ENCODE data around the gene CRYBA2.

CRYBA2 gene, protein sequence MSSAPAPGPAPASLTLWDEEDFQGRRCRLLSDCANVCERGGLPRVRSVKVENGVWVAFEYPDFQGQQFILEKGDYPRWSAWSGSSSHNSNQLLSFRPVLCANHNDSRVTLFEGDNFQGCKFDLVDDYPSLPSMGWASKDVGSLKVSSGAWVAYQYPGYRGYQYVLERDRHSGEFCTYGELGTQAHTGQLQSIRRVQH

GRCh38 chr2:218993345-218994315, at the start of gene CRYBA2:
Gene CRYBA2 (minus strand): TSS chr2:218993422. CDS start chr2:218993176, 246 bp downstream.
- in situ Hi-C loops (cut with MboI; ENCODE audit: low sequenced_read_pairs): no loop called here

GRCh38 chr2:219042750-219043149, 49.5 kb upstream of the CRYBA2 start:
- in situ Hi-C loops (cut with MboI; ENCODE audit: low sequenced_read_pairs): no loop called here

DNA sequence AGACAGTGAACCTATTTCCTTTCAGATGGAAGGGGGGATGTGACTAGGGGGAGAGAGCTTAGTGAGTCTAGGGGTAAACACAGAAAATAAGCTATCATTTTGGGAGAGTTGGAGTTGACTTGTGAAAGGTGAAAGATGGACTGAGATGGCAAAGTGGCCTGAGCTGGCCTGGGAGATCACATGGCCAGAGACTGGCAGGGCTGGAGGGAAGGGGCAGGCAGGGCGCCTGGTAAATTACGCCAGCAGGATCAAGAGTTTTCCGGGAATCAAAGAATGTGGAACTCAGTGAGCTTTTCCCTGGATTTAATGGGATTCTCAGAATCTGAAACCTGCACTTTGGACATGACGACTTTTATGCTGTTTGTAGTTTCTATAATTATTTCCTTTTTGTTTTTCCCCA, 48.9 kb upstream of the CRYBA2 start:
- in situ Hi-C loops (cut with MboI; ENCODE audit: low sequenced_read_pairs): no loop called here

DNA sequence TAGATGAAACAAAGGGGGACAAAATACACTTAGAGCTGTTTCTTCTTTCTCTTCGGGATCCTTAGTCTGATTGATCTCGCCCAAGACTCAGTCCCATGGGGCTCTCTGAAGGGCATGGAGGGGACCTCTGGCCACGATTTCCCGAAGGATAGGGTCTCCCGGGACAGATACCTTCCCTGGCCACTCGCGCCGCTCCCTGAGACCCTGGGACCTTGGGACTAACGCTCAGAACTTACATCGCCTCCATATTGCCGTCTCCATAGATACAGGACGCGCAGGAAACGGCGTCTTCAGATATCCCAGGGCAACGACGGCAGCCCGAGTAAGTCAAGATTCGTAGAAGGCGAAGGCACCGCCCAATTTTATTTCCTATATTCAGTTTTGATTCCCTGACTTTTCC, 48.0 kb upstream of the CRYBA2 start, which contains the start of gene CFAP65:
CFAP65 (minus strand) TSS at position 265 of the 400 bp plus-strand sequence. CDS start 2,468 bp downstream, outside the sequence.
- in situ Hi-C loops (cut with MboI; ENCODE audit: low sequenced_read_pairs): no loop called here

DNA sequence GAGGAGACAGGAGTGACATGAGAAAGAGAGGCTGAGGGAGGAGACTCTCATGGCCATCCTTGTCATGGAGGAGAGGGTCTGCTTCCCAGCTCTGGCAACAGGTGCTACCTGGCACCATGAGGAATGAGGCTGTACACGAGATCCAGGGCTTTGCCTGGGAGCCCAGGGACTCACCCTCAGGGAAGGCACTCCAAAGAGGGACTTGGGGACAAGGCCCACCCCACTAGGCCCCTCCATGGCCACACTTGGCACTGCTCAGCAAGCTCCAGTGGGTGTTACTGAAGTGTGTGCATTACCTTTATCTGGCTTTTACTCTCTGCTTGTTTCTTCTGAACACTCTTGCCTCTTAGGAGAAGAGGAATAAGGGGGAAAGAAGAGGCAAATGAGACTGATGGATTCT, 45.4 kb upstream of the CRYBA2 start:
- in situ Hi-C loops (cut with MboI; ENCODE audit: low sequenced_read_pairs): no loop called here

GRCh38 chr2:219037783-219038499, 44.7 kb upstream of the CRYBA2 start:
- in situ Hi-C loops (cut with MboI; ENCODE audit: low sequenced_read_pairs): no loop called here

- in situ Hi-C loops (cut with MboI; ENCODE audit: low sequenced_read_pairs): no loop called here
Measured at GRCh38 chr2:219035942-219036341, 42.7 kb upstream of the CRYBA2 start.

GRCh38 chr2:219034823-219035222, 41.6 kb upstream of the CRYBA2 start:
- in situ Hi-C loops (cut with MboI; ENCODE audit: low sequenced_read_pairs): no loop called here

GRCh38 chr2:219032051-219032745, 39.0 kb upstream of the CRYBA2 start:
- in situ Hi-C loops (cut with MboI; ENCODE audit: low sequenced_read_pairs): no loop called here

- in situ Hi-C loops (cut with MboI; ENCODE audit: low sequenced_read_pairs): no loop called here
Measured at GRCh38 chr2:219031005-219031738, 38.0 kb upstream of the CRYBA2 start.

- in situ Hi-C loops (cut with MboI; ENCODE audit: low sequenced_read_pairs): no loop called here
Measured at GRCh38 chr2:219030177-219030940, 37.1 kb upstream of the CRYBA2 start.

GRCh38 chr2:219029829-219030165, 36.6 kb upstream of the CRYBA2 start:
- in situ Hi-C loops (cut with MboI; ENCODE audit: low sequenced_read_pairs): no loop called here

GRCh38 chr2:219028996-219029828, 36.0 kb upstream of the CRYBA2 start:
- in situ Hi-C loops (cut with MboI; ENCODE audit: low sequenced_read_pairs): no loop called here

DNA sequence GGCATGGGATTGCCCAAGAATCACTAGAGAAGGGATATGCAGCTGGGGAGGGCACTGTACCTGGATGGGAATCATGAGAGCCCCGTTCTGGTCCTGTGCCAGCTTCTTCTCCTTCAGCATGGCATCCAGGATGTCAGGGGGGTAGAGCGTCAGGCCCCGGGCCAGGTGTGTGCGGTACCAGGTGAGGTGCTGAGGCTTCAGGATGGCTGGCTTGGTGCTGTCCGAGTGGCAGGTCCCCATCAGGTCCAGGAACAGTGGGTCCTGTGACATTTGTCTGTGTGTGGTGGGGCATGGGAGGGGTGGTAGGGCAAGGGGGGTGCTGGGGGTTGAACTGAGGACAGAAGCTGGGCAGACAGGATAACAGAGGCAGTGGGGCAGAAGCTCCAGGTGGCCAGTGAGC, 34.9 kb upstream of the CRYBA2 start:
- in situ Hi-C loops (cut with MboI; ENCODE audit: low sequenced_read_pairs): no loop called here

DNA sequence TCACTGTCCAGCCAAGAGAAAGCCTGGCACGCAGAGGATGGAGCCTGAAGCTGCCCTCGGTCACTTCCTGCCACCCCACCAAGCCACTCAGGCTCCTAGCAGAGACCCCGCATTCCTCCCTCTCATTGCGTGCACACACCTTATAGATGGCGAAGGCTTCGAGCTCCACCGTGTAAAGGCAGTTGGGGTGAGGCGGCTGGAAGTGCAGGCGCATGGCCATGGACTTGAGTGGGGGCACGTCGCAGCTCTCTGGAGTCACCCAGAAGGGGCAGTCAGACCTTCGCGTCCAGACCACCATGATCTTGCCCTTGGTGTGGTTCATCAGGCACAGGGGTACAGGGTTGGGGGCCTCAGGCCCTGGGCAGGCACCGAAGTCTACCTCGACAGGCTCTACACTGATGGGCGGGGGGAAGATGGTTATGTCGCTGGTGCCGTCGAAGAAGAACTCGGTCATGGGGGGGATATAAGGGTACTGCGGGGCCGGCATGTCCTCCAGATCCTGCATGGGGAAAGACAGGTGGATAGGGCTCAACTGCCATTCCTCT, 34.4 kb upstream of the CRYBA2 start:
- in situ Hi-C loops (cut with MboI; ENCODE audit: low sequenced_read_pairs): no loop called here

DNA sequence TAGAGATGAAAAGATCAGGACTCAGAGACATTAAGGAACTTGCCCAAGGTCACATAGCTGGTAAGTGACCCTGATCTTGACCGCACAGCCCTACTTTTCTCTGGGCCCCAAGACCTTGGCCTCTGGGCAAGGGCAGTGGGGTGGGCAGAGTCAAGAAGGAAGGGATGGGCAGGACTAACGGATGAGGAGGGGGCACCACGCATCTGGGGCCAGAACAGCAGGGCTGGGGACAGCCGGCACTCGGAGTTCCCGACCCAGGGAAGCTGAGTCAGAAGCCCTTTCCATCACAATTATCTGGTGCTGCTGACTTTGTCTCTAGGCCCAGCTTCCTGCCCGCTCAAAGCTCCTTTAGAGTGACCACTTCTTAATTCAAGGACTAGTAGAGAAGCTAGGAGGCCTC, 33.7 kb upstream of the CRYBA2 start:
- in situ Hi-C loops (cut with MboI; ENCODE audit: low sequenced_read_pairs): no loop called here

DNA sequence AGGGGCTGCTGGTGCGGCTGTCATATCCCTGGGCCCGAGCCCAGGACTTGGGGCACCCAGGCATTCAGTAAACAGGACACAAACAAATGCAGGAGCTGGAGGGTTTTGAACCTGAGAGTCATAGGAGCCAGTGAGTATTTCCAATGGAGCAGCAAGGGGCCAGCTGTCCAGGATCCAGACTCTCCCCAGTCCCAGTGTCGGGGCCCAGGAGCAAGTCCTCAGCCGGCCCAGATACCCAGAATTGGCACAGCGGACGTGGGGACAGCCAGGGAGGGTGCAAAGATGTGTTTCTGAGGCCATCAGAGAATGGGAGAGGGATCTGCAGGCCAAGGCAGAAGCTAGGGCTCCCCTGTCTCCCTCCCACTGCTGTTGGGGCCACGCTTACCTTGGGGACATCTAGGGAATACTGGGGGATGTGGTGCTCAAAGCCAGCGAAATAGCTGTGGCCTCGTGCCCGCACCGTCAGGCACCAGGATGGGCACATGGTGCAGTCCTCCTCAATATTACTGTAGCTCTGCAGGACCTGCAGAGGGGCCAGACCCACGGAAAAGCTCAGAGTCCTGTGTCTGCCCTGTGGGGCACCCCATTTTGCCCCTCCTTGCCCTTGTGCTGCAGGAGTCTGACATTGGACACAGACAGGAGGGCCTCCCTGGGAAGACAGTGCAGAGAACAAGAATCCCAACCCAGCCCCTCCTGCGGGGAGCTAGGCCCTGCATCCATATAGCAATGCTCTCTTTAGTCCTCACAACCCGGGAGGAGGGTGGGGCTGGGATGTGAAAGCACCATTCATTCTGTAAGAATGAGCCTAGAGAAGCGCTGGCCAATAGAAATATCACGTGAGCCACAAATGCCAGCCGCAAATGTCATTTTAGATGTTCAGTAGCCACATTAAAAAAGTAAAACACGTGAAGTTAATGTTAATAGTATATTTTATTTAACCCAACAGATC, 32.7 kb upstream of the CRYBA2 start:
- in situ Hi-C loops (cut with MboI; ENCODE audit: low sequenced_read_pairs): no loop called here

Data from hTERT RPE-1 (cell line).